Activated CD4-positive, alpha-beta T cell treated with anti-CD3 and anti-CD28 coated beads, Interleukin-2, amount 50 U/mL, for 48 hours (primary cell): Measurements from ENCODE around the gene CCDC91.
"Not testable (repeated sequence)": the region's sequence is repeated elsewhere in the genome, so short reads cannot be mapped to it uniquely, and the experiment has no call there.

Source experiments
- DNase-seq, 2 experiments: peaks; one replicate each; pipeline ENCODE4 v3.0.0-alpha.2; 2020

CCDC91 gene

DNA sequence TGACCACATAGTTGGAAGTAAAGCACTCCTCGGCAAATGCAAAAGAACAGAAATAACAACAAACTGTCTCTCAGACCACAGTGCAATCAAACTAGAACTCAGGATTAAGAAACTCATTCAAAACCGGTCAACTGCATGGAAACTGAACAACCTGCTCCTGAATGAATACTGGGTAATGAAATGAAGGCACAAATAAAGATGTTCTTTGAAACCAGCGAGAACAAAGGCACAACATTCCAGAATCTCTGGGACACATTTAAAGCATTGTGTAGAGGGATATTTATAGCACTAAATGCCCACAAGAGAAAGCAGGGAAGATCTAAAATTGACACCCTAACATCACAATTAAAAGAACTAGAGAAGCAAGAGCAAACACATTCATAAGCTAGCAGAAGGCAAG, 285.9 kb downstream of the CCDC91 start:
- not testable (repeated sequence) for DNase-seq

DNA sequence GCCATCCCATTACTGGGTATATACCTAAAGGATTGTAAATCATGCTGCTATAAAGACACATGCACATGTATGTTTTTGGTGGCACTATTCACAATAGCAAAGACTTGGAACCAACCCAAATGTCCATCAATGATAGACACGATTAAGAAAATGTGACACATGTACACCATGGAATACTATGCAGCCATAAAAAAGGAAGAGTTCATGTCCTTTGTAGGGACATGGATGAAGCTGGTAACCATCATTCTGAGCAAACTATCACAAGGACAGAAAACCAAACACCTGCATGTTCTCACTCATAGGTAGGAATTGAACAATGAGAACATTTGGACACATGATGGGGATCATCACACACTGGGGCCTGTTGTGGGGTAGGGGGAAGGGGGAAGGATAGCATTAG, 288.8 kb downstream of the CCDC91 start:
- not testable (repeated sequence) for DNase-seq

DNA sequence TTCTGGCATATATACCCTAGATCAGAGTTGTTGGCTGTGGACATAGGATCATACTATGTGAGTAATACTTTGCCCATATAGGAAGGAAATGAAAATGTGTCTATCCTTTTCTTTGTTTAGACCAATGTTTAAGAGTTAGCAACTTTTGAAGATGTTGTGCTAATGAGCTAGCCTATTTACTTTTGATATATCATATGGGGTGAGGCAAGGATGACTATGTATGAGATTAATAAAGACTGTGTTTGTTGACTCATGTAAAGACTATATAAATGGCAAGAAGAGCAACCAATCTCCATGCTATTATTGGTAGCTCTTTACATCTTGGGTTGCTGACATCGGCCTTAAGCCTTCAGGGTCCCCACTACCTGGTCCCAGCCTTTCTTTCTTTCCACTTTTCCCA, 289.4 kb downstream of the CCDC91 start:
- no peak for DNase-seq

DNA sequence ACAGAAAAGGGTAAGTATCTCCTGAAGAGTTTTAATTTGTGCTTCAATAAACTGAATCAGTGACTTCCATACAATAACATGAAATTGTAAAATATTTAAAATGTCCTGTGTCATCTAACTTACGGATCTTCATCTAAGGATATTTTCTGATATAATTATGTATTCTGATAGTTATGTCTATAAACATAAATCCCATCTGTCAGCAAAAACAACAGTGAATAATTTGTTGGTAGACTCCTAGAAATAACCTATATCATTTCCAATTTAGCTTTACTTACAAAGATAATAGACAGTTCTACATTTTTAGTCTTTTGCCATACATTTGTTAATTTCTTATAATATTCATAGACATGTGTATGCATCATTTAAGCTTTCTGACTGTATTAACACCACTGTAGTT, 293.9 kb downstream of the CCDC91 start:
- no peak for DNase-seq

DNA sequence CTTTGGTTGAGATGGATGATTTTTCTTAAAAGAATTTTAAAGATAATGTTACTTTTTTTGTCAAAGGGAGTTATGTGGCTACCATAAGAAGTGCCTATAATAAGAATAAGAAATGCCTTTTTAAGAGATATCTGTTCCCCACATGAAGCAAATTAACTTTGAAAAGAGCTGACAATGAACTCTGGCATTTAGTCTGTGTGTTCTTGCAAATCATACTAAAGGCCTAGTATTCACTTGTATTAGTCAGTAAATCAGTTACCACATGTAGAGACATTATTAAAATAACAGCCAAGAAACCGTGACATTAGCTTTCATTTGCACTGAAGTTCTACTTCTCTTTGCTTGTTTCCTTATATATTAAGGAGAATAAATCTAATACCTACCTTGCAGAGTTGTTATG, 296.3 kb downstream of the CCDC91 start:
- no peak for DNase-seq

DNA sequence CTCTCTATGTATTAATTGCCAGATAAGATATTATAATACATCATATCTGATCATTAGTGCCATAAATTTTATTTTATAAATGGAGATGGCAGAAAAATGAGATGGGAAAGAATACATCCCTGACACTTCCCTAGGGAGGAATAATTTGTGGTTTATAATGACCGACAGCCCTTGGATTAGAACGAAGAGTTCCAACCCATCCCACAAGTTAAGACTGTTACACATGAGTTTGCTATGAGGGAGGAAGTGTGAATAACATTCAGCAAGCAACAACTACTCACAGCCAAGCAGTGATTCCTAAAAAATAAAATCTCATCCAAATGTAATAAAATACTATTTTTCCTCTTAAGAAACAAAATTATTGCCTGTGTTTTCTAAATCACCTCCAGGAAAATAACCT, 299.0 kb downstream of the CCDC91 start:
- DNase-seq = no peak

DNA sequence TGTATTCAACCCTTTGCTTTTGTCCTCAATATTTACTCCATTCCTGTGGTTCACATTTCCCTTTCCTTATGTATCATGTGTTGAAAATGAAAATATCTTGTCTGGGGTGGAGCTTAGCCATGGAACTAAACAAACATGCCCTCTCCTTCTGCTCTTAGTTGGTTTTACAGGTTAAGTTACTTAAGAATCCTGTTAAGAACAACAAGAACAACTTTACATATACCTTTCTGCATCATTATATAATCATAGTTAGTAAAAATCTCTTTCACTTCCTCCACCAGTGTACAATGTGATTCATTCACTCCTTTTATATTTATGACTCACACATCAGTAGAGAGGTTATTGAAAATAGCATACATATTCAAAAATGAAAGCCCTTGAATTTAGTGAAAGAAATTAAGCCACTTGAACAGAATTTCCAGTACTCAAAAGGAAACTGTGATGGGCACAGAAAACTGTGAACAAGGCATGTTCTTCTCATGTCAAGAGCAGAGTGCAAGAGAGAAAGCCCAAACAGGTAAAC, 307.7 kb downstream of the CCDC91 start:
- no peak for DNase-seq

DNA sequence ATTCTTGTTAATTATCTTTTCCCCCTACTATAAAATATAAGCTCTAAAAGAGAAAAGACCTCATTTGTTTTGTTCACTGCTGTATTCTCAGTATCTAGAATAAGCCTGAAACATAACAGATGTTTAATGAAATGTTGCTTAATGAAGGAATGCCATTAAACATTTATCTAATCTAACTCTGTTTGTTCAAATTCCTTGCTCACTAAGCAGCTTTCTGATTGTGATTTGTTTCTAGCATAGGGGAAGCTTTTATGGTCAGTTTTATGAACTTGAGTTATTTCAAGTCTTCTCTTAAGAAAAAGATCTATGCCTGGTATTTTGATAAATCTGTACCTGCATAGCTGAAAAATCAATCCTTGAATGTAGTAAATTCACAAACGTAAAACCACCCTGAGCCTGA, 308.6 kb downstream of the CCDC91 start:
- no peak for DNase-seq

DNA sequence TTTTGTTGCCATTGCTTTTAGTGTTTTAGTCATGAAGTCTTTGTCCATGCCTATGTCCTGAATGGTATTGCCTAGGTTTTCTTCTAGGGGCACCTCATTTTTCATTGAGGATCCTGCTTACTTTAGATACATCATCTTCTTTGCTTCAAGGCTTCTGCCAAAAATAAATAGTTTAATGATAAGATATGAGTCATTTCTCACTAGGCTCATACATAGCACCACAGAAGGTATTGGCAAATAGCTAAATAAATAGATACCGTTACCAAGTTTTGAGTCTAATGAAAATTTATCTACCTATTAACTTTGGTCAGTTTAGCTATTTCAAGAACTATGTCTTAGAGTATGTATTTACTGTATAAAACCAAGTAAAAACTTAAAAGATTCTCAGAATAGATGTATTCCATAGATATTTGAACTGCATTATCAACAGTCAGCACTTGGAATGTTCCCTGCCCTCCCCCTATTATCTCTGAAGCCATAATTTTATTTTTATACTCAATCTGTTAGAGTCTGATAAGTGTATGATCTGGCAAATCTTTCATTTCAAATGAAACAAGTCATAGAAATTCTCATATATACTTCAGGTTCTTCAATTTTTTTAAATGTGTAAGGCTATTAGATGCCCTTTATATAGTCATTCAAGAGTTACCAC, 310.2 kb downstream of the CCDC91 start:
- DNase-seq = no peak

DNA sequence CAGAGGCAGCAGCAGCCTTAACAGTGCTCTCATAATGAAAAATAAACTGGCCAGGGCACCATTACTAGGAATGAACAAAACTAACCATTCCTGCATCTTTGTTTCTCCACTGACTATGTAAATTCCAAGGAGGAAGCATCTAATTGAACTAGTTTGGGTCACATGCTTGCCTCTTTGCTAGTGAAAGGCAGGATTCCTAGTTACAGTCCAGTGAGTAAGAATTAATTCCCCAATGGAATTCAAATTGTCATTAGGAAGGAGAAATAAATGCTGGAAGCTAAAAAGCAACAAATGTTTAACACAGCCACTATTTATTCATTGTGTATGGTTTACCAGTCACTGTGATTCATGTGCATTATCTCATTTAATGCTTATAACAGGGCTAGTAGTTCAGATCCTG, 316.0 kb downstream of the CCDC91 start:
- DNase-seq = no peak

DNA sequence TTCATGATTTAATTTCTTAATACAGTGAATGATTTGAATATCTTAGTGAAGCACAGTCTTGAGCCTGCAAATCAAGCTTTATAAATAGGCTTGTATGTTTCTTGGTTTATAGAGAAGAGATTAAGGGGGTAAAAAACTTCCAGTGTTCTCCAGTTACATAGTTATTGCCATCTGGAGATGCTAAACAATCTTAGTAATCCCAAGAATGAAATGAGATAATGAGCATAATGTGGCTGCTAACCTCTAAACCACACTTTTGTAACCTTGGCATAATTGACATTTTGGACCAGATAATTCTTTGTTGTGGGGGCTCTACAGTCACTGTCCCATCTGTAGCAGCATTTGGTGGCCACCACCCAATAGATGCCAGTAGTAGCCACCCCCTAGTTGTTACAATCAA, 316.8 kb downstream of the CCDC91 start:
- no peak for DNase-seq

DNA sequence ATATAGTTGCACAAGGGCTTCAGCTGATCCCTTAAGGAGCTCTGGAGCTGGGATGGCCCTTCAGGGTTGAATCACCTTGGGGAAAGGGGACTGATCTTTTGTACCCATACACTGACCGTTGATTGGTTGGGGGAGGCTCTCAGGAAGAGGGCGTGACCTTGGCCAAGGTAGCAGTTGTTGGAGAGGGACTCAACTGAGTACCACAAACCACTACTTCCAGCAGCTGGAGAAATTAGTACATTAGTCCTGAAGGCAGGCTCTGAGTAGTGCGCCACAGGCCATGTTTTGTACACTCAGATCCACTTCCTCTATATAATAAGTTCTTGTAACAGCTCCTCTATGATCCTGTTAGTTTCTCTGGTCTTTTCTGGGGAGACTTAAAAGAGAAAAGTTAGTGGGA, 317.6 kb downstream of the CCDC91 start:
- no peak for DNase-seq

DNA sequence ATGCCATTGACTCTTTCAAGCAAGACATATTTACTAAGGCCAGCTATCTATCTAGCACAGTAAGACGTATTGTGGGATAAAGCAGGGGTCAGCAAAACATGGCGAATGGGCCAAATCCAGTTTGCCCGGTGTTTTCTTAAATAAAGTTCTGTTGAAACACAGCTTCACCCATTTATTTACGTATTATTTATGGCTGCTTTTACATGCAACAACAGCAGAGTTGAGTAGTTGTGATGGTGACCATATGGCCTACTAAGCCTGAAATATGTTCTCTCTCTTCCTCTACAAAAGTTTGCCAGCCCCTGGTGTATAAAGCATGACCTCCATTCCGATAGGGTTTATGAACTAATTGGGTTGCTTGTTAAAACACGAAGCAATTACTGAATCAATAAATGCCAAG, 322.1 kb downstream of the CCDC91 start:
- no peak for DNase-seq

DNA sequence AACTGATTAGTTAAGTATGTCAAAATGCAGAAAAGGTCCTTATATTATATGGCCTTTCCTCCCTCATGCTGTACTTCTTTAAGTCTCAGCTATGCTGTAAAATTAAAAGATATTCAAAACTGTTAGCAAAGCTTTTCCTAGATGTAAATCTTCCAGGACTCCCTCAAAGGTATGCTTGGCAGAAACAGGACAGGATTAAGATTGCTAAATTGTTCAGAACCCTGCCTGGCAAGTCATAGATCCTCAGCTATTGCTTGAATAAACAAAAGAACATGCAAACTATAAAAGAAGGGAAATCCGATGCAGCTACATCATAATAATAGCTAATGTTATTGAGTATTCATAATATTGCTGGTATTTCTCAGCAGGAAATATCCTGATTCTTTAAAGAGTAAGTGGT, 322.6 kb downstream of the CCDC91 start:
- DNase-seq = no peak

DNA sequence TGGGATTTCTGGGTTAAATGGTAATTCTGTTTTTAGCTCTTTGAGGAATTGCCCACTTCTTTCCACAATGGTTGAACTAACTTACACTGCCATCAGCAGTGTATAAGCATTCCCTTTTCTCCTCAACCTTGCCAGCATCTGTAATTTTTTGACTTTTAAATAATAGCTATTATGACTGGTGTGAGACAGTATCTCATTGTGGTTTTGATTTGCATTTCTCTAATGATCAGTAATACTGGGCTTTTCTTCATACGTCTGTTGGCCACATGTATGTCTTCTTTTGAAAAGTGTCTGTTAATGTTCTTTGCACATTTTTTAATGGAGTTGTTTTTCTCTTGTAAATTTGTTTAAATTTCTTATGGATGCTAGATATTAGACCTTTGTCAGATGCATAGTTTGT, 323.7 kb downstream of the CCDC91 start:
- DNase-seq = no peak

DNA sequence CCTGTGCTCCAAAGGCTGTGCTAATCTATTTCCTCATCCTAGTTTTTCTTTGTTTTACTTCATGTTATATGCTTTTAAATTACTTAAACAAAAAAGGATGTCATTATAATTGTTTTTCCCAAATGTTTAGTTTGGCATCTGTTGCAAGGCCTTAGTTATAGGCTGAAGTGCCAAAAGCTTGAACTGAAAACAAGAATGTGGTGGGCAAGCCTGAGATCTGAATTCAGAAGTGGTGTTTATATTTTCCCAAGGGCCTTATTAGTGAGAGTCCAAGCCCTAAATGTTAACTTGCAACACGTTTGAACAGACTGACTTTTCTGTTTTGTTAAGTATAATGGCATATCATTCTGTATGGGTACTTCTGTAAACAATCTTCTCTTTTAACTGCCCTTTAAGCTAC, 326.8 kb downstream of the CCDC91 start:
- DNase-seq = no peak

DNA sequence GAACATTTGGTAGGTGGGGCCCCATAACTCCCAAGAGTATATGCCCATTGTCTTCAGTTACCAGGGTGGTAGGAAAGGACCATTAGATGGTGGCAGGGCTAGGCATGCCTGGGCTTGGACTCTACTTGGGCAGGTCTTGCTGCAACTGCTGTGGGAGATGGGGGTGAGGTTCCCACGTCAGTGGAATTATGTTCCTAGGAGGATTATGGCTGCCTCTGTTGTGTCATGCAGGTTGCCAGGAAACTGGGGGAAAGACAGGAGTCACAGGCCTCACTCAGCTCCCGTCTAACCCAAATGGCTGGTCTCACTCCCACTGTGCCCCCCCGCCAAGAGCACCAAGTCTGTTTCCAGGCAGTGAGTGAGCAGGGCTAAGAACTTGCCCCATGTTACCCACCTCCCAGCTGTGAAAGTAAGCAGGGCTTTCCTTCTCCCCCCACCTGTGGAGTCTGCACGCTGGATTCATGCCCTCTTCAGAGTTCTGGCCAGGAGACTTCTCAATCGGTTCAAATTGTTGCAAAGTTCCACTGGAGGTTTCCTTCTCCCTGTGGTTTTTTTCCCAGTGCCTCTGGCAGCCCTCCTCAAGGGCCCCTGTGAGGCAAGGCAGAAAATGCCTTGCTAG, 337.5 kb downstream of the CCDC91 start:
- no peak for DNase-seq

DNA sequence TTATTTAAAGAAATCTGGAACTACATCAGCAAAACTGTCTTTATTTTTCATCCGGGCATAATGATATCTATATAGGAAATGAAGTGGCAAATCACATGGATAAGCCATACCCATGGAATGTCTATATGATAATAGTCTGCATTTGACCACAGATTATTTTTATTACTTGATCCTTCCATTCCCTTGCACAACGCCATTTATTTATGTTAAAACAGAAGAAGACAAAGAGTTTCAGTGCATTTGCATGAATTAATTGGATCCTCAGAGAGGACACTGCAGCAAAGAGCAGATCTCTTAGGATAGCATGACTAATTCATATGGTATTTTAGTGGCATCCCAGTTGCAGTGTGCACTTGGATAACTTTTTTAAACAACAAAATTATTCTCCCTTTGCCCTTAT, 345.0 kb downstream of the CCDC91 start:
- no peak for DNase-seq

DNA sequence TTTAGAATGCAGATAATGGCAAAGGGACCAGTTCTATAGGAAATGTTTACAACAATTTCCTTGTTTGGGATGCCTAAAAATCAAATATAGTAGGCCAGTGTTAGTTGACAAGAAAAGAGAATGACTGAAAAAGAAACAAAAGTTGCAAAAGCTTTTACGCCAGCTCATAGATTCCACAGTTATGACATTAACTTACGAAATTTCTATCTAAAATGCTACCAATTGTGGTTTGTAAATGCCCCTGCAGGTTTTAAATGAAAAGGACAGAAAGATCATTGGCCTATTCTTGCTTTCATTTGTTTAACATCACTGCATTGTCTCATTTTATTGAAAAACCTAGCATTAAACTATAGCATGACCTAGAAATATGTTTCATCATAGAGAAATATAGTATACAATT, 345.8 kb downstream of the CCDC91 start:
- no peak for DNase-seq

DNA sequence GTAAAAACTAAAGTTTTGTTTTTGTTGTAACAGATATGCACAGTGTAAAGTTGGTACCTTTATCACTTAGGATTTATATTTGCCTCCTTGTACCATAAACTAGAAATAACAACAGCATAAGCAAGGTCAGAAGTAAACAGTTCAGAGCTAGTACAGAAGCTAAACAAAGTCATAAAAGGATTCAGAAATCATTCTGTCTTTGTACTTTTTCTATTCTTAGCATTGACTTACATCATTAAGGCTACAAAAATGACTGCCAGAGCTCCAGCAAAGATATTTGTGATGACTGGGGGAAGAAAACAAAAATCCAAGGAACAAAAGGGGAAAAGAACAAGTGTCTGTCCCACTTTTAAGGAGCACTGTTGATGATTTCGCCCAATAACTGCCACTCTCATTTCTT, 347.2 kb downstream of the CCDC91 start:
- no peak for DNase-seq

DNA sequence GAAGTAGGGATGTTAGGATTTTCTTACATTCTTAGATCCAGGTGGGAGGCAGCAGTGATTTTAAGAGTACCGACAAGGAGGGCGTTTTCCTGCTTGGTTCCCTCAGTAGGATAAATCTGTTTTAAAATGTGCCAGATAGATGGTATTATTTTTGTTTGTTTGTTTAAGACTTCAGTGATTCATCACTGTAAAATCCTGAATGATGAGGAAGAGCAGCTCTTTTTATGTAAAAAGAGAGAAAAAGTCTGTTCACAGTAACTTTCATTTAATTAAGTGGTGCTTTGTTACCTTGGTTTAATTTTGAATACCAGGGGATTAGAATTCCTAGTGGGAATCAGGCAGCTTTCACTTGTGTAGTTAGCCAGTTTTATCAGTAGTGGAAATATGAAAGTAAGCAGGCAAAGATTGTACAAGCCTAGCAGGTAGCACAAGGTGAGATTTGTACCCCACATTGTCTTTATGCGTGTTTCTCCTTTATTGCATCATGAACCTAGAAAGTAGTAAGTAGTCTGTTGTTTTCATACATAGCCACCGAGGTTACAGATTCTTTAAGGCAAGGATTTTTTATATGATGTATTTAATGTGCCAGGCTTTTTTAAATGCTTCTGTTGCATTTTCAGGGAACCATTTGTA, 349.6 kb downstream of the CCDC91 start:
- DNase-seq = no peak

DNA sequence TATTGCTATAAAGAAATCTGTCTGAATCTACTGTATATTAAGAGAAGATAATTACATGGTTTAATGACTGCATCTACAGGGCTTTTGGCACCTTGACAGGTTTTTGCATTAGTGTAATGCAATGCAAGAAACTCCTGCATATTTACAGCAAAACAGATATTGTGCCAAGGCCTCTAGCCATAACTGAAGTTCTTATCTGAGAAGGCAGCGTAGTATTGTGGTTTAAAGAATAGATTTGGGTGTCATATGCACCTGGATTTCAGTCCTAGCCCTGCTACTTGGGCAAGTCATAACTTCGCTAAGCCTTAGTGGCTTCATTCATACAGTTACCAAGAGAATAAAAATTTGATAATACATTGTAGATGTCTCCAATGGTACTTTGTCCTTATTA, 350.1 kb downstream of the CCDC91 start:
- DNase-seq = no peak

DNA sequence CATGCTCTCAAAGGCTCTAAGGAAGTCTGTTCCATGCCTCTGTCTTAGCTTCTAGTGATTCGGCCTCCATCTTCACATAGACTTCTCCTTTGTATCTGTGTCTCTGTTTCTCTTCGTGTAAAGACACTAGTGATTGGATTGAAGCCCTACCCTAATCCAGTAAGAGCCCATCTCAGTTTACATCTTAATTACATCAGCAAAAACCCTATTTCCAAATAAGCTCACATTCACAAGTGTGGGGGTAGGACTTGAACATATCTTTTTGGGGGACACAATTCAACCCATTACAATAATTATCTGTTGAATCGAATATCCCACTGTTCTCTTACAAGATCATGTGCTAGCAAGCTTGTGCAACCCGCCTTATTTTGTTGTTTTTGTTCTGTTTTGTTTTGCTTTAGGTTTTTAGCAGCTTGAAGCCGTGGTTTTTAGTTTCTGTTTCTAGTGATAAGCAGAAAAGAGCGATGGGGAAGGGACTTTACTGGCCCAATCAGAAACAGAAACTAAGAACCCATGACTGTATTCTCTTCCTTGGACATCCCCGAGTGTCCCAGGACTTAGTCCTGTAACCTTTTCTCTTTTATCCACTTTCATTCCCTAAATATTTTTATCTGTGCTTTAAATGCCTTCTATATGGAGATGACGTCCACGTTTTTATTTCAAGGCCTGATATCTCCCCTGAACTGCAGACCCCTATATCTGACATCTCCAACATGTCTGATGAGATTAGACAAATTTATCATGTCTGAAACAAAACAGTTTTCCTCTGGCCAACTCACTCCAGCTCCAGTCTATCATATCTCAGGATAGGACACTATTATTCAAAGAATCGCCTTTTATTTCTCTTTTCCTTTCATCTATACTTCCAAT, 353.0 kb downstream of the CCDC91 start:
- DNase-seq = no peak
